NK-92 (cell line): ENCODE results near the gene MPP7.

Source experiments
- DNase-seq: peaks from one replicate; lab custom pipeline; 2025; ENCODE audit not compliant: unreplicated experiment; lab: John Stamatoyannopoulos, UW

MPP7 gene

GRCh38 chr10:28273343-28273742 lies 29.5 kb downstream of the MPP7 start:
- no peak for DNase-seq

- DNase-seq: no peak
Measured at GRCh38 chr10:28269842-28270456, 32.9 kb downstream of the MPP7 start.

GRCh38 chr10:28266449-28267224 lies 36.2 kb downstream of the MPP7 start:
- DNase-seq: no peak

- no peak for DNase-seq
Measured at GRCh38 chr10:28263136-28263857, 39.6 kb downstream of the MPP7 start.

- no peak for DNase-seq
Measured at GRCh38 chr10:28256776-28257175, 46.1 kb downstream of the MPP7 start.

- no peak for DNase-seq
Measured at GRCh38 chr10:28254290-28254985, 48.4 kb downstream of the MPP7 start.

GRCh38 chr10:28253169-28253785 lies 49.6 kb downstream of the MPP7 start:
- DNase-seq: no peak
